Rectal smooth muscle tissue (tissue), 1 donor: ENCODE data around the gene KCTD7.
"Not testable (repeated sequence)": the region's sequence is repeated elsewhere in the genome, so short reads cannot be mapped to it uniquely, and the experiment has no call there.

ENCODE experiments used
- H3K27ac ChIP-seq: one replicate; pipeline ENCODE4 v1.7.0; 2013; ENCODE audit warnings: low read depth, low read length, inconsistent platforms
- H3K27me3 ChIP-seq: one replicate; pipeline ENCODE4 v1.7.0; 2013; ENCODE audit warnings: low read length; ENCODE audit not compliant: control insufficient read depth, insufficient read depth
- H3K36me3 ChIP-seq: one replicate; pipeline ENCODE4 v1.7.0; 2013; ENCODE audit warnings: low read length; ENCODE audit not compliant: control insufficient read depth, insufficient read depth
- H3K4me1 ChIP-seq: one replicate; pipeline ENCODE4 v1.7.0; 2013; ENCODE audit warnings: low read length; ENCODE audit not compliant: control insufficient read depth, insufficient read depth
- H3K4me3 ChIP-seq: one replicate; pipeline ENCODE4 v1.7.0; 2013; ENCODE audit warnings: low read length
- H3K9ac ChIP-seq: one replicate; pipeline ENCODE4 v1.7.0; 2013; ENCODE audit warnings: low read length

Gene KCTD7

DNA sequence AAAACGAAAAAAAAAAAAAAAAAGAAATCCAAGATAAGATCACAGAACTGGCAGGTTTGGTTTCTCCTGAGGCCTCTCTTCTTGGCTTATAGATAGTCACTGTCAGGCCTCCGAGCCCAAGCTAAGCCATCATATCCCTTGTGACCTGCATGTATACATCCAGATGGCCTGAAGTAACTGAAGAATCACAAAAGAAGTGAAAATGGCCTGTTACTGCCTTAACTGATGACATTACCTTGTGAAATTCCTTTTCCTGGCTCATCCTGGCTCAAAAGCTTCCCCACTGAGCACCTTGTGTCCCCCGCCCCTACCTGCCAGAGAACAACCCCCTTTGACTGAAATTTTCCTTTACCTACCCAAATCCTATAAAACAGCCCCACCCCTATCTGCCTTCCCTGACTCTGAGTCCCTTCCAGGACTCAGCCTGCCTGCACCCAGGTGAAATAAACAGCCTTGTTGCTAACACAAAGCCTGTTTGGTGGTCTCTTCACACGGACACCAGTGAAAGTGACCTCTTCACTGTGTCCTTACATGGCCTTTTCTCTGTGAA, 36.0 kb upstream of the KCTD7 start:
- H3K36me3 ChIP-seq, H3K27me3 ChIP-seq, H3K9ac ChIP-seq, H3K4me1 ChIP-seq: not testable (repeated sequence)
- Histone ChIP-seq H3K4me3 (peak overlapping the region; percentile 88), H3K27ac (peak overlapping the region; percentile 96)

DNA sequence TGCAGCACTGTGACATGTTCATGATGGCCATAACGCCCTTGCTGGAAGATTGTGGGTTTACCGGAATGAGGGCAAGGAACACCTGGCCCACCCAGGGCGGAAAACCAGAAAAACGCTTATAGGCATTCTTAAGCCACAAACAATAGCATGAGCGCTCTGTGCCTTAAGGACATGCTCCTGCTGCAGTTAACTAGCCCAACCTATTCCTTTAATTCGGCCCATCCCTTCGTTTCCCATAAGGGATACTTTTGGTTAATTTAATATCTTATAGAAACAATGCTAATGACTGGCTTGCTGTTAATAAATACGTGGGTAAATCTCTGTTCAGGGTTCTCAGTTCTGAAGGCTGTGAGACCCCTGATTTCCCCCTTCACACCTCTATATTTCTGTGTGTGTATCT, 34.6 kb upstream of the KCTD7 start:
- not testable (repeated sequence) for H3K4me3 ChIP-seq, H3K27ac ChIP-seq, H3K27me3 ChIP-seq, H3K9ac ChIP-seq, H3K36me3 ChIP-seq, H3K4me1 ChIP-seq

DNA sequence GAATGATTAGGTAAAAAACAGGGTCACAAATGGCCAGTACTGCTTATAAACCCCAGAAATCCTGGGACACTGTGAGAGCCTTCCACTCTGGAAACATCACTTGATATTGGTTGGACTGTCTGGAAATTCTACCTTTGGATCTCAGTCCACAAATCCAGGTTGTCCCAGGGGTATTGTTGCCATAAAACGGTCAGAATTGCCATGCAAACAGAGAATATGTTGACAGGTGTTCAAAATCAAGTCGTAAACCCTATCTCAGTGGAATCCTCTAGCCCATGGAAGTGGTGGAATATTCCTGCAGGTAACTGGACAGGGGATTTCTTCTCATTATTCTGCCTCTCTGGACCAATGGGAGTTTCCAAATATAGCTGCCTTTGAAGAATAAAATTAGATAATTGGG, 31.2 kb upstream of the KCTD7 start:
- H3K27ac ChIP-seq: no peak overlapping the region
- no peak overlapping the region for H3K9ac ChIP-seq
- H3K36me3 ChIP-seq: no peaks in the 10 kb centered on the region
- no peaks in the 10 kb centered on the region for H3K27me3 ChIP-seq
- H3K4me3 ChIP-seq: no peak overlapping the region
- H3K4me1 ChIP-seq: peaks cover 3% of the 10 kb centered on the region

DNA sequence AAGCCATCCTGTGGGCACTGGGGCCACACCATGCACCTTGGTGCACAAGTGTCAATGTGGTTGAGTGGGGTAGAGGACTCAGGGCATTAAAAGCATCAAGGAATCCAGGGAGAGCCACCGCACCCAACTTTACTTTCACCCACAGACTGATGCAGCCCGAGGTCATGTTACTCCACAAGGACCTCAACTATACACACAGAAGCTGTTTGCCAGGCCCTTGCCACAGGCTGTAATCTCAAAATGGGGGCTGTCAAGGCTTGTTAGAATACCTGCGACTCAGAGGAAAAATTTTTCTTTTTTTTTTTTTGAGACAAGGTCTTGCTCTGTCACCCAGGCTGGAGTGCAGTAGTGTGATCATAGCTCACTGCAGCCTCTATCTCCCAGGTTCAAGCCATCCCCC, 26.5 kb upstream of the KCTD7 start:
- H3K36me3 ChIP-seq: no peaks in the 10 kb centered on the region
- H3K27me3 ChIP-seq: no peaks in the 10 kb centered on the region
- H3K4me1 ChIP-seq: no peaks in the 10 kb centered on the region
- H3K4me3 ChIP-seq: no peak overlapping the region
- H3K27ac ChIP-seq: no peak overlapping the region
- H3K9ac ChIP-seq: no peak overlapping the region

DNA sequence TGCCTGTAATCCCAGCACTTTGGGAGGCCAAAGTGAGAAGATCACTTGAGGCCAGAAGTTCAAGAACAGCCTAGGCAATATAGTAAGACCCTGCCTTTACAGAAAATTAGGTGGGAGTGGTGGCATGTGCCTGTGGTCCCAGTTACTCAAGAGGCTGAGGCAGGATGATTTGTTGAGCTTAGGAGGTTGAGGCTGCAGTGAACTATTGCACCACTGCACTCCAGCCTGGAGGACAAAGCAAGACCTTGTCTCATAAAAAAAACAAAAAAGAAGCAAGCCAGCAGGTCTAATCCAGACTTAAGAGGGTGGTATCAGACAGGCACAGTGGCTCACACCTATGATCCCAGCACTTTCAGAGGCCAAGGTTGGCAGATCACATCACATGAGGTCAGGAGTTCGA, 24.5 kb upstream of the KCTD7 start:
- no peaks in the 10 kb centered on the region for H3K36me3 ChIP-seq
- H3K27ac ChIP-seq: no peak overlapping the region
- H3K4me1 ChIP-seq: no peaks in the 10 kb centered on the region
- no peak overlapping the region for H3K9ac ChIP-seq
- H3K27me3 ChIP-seq: no peaks in the 10 kb centered on the region
- H3K4me3 ChIP-seq: no peak overlapping the region

DNA sequence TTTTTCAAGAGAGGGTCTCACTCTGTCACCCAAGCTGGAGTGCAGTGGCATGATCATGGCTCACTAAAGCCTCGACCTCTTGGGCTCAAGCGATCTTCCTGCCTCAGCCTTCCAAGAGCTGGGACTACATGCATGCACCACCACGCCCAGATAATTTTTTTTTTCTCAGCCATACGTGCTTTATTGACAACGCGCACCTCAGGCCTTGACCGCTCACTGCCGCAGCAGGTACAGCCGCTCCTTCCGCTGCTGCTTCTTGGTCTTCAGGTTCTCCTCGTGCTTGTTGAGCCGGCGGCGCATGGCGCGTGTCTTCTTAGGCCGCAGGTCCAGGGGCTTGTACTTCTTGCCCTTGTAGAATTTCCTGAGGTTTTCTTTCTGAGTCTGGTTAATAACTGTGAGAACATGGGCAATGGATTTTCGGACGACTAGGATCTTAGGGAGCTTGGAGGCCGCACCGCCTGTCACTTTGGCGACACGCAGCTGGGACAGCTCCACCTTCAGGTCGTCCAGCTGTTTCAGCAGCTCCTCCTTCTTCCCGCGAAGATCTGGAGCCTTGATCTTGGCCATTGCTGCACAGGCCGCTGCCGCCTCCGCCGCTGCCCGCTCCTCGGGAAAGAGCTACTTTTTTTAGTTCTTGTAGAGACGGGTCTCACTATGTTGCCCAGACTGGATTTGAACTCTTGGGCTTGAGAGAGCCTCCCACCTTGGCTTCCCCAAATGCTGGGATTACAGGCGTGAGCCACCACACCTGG, 22.0 kb upstream of the KCTD7 start:
- H3K27ac ChIP-seq, H3K4me1 ChIP-seq, H3K9ac ChIP-seq, H3K4me3 ChIP-seq, H3K27me3 ChIP-seq, H3K36me3 ChIP-seq: not testable (repeated sequence)

DNA sequence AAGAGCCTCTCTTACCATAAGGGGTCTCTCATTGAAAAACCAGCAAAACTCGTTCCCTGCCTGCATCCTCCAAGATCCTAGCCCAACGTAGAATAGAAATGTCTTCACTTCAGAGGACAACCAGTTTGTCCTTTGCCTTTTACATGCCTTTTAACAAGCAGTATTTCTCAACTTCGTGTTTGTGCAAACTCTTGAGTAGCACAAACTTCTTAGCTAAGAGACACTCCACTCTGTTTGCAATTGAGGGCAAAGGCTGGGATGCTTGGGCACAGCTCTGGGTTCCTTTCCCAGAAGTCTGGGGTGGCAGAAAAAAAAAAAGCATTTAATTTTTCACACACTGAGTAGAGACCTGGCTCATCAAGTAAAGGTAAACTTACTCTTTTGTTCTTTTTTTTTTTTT, 19.5 kb upstream of the KCTD7 start:
- Histone ChIP-seq H3K27me3 (no peaks in the 10 kb centered on the region), H3K27ac (no peak overlapping the region), H3K4me1 (no peaks in the 10 kb centered on the region), H3K36me3 (no peaks in the 10 kb centered on the region), H3K9ac (no peak overlapping the region), H3K4me3 (no peak overlapping the region)

DNA sequence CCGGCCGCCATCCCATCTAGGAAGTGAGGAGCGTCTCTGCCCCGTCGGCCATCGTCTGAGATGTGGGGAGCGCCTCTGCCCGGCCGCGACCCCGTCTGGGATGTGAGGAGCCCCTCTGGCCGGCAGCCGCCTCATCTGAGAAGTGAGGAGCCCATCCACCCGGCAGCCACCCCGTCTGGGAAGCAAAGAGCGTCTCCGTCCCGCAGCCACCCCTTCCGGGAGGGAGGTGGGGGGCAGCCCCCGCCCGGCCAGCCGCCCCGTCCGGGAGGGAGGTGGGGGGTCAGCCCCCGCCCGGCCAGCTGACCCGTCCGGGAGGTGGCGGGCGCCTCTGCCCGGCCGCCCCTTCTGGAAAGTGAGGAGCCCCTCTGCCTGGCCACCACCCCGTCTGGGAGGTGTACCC, 14.1 kb upstream of the KCTD7 start:
- H3K36me3 ChIP-seq, H3K4me1 ChIP-seq, H3K27me3 ChIP-seq, H3K4me3 ChIP-seq, H3K27ac ChIP-seq, H3K9ac ChIP-seq: not testable (repeated sequence)

DNA sequence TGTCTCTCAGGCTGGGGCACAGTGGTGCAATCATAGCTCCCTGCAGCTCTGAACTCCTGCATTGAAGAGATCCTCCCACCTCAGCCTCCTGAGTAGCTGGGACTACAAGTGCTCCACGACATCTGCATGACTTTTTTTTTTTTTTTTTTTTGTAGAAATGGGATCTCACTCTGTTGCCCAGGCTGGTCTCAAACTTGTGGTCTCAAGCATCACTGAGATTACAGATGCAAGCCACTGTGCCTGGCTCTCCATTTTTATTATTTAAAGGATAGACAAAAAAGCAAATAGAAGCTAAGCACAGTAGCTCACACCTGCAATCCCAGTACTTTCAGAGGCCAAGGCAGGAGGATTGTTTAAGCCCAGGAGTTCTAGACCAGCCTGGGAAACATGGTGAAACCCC, 13.0 kb upstream of the KCTD7 start:
- no peaks in the 10 kb centered on the region for H3K27me3 ChIP-seq
- H3K36me3 ChIP-seq: no peaks in the 10 kb centered on the region
- H3K4me1 ChIP-seq: no peaks in the 10 kb centered on the region
- no peak overlapping the region for H3K9ac ChIP-seq
- H3K4me3 ChIP-seq: no peak overlapping the region
- no peak overlapping the region for H3K27ac ChIP-seq

DNA sequence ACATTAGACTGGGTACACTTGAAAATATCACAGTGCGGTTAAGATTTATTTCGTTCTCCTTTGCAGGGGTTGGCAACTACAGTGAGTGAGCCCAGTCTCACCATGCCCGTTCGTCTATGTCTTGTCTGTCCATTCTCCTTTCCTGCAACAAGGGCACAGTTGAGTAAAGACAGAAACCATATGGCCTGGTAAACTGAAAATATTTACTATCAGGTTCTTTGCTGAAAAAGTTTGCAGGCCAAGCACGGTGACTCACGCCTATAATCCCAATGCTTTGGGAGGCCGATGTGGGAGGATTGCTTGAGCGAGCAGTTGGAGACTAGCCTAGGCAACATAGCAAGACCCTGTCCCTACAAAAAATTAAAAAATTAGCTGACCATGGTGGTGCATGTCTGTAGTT, 11.4 kb upstream of the KCTD7 start:
- H3K9ac ChIP-seq: no peak overlapping the region
- H3K4me1 ChIP-seq: no peaks in the 10 kb centered on the region
- no peak overlapping the region for H3K4me3 ChIP-seq
- no peaks in the 10 kb centered on the region for H3K36me3 ChIP-seq
- H3K27ac ChIP-seq: peak overlapping the region; percentile 42
- H3K27me3 ChIP-seq: no peaks in the 10 kb centered on the region

DNA sequence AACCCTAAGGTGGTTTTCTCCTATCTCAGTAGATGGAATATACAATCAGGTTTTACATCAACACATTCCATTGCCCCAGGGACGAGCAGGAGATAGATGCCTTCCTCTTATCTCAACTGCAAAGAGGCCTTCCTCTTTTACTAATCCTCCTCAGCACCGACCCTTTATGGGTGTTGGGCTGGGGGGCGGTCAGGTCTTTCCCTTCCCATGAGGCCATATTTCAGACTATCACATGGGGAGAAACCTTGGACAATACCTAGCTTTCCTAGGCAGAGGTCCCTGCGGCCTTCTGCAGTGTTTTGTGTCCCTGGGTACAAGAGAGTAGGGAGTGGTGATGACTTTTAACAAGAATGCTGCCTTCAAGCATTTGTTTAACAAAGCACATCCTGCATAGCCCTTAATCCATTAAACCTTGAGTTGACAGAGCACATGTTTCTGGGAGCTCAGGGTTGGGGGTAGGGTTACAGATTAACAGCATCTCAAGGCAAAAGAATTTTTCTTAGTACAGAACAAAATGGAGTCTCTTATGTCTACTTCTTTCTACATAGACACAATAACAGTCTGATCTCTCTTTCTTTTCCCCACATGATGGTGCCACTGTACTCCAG, 9.2 kb upstream of the KCTD7 start:
- H3K36me3 ChIP-seq, H3K27me3 ChIP-seq, H3K4me3 ChIP-seq, H3K9ac ChIP-seq, H3K27ac ChIP-seq, H3K4me1 ChIP-seq: not testable (repeated sequence)

DNA sequence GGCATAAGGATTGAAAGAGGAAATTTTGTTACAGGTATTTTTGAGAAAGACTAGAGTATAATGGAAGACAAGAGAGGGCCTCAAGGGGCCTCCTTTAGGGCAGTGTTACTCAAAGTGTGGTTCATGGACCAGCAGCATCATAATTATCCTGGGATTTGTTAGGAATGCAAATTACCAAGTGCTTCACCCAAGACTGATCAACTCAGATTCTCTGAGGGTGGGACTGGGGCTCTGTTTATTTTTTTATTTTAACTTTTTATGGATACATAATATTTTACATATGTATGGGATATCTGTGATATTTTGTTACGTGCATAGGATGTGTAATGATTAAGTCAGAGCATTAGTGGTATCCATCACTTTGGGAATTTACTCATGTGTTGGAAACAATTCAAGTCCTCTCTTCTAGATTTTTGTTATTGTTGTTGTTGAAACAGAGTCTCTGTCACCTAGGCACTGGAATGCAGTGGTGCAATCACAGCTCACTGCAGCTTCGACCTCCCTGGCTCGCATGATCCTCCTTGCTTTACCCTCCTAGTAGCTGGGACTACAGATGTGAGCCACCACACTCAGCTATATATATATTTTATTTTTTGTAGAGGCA, 2.2 kb upstream of the KCTD7 start:
- H3K36me3 ChIP-seq: no peaks in the 10 kb centered on the region
- no peak overlapping the region for H3K9ac ChIP-seq
- H3K27ac ChIP-seq: peak overlapping the region; percentile 72
- peaks cover 7% of the 10 kb centered on the region for H3K4me1 ChIP-seq
- H3K27me3 ChIP-seq: no peaks in the 10 kb centered on the region
- no peak overlapping the region for H3K4me3 ChIP-seq
